Large intestine (tissue), 3 donors: Measurements from ENCODE around the gene ARRB1. TPM values are rescaled to one million over a fixed set of nuclear protein-coding genes. Genes with fewer than 3 reads are reported as not detected.

Source experiments
- DNase-seq, 2 donors: peaks; one replicate each; pipeline versions ENCODE4 v3.0.0 to v3.0.0-alpha.2; 2013
- H3K27ac ChIP-seq: one replicate; pipeline ENCODE4 v1.5.1; 2013; ENCODE audit warnings: low read length
- H3K27me3 ChIP-seq: 2 replicates; pipeline ENCODE4 v1.6.1; 2013; ENCODE audit warnings: low read length; ENCODE audit not compliant: control insufficient read depth, insufficient read depth
- H3K36me3 ChIP-seq: 2 replicates; pipeline ENCODE4 v1.6.1; 2013; ENCODE audit warnings: low read length; ENCODE audit not compliant: control insufficient read depth, insufficient read depth
- H3K4me1 ChIP-seq: one replicate; pipeline ENCODE4 v1.6.1; 2013; ENCODE audit warnings: low read length; ENCODE audit not compliant: control insufficient read depth, insufficient read depth
- H3K4me3 ChIP-seq: one replicate; pipeline ENCODE4 v1.5.1; 2013; ENCODE audit warnings: low read length
- H3K9me3 ChIP-seq: one replicate; pipeline ENCODE4 v1.6.1; 2013; ENCODE audit warnings: mild to moderate bottlenecking, low read depth, low read length, moderate library complexity; ENCODE audit not compliant: control insufficient read depth
- WGBS: methylation state at CpG from one replicate; pipeline ENCODE4 v1.1.5; 2013; ENCODE audit warnings: low lambda C conversion rate; ENCODE audit not compliant: insufficient coverage; 5-methylcytosine and 5-hydroxymethylcytosine counted together
- polyA plus RNA-seq: library from polyadenylated mRNA; unstranded; fragments of 120-200 nt; gene quantifications from one replicate; pipeline ENCODE4 v1.2.1, GENCODE V29; 2013

ARRB1 gene
- polyA plus RNA-seq, 1 donor, result 26.9 TPM

DNA sequence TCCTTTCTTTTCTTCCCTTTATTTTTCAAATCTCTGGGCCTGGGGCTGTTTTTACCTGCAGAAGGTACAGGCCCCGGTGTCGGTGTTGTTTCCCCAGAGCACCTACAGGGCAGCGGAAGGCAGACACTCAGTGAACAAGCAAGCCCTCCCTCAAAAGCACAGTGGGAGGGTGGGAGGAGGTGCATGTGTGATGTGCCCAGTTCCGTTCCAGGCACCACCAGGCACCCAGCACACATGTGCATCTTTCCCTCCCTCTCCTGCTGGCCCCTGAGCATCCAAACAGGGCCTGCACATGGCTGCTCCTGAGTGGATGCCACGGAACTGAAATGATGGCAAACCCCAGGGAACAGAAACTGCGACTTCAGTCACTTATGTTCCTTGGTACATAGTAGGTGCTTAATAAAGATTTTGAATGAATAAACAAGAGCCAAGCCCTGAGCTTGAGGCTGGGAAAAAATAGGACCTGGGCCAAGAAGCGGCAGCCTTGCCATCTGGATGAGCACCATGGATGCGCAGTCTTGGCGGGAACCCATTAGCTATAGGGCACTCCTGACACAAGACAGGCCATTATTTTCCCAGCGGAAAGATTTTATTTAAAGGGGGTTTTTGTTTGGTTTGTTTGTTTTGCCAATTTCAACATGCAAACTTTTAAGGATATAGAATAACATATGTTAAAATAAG lies 47.8 kb downstream of the ARRB1 start:
- WGBS, result 100% methylated on average over 1 of the region's 10 CpGs
- no peak overlapping the region for H3K27ac ChIP-seq
- H3K36me3 ChIP-seq, result peaks cover 5% of the 10 kb centered on the region
- H3K4me3 ChIP-seq, result no peak overlapping the region
- peaks cover 6% of the 10 kb centered on the region for H3K4me1 ChIP-seq
- no peaks in the 10 kb centered on the region for H3K27me3 ChIP-seq
- no peaks in the 10 kb centered on the region for H3K9me3 ChIP-seq
- no peak for DNase-seq

DNA sequence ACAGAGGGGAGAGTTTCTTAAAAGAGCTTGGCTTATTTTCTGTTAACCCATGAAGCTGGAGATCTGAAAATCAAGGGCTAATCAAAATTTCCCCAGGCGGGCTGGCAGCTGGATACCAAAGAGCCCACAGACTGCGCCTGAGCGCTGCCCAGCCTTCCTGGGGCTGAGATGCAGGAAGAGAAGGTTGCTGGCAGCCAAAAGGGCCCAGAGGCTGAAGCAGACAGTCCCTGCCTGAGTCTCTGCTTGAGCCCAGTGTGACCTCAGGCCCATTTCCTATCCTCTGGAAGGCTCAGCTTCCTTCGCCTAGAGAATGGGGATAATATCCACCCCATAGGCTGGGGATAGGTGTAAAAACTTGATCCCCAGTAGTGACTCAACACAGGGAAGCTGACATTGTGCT lies 49.1 kb downstream of the ARRB1 start:
- H3K27ac ChIP-seq, result no peak overlapping the region
- H3K36me3 ChIP-seq, result peaks cover 5% of the 10 kb centered on the region
- peaks cover 6% of the 10 kb centered on the region for H3K4me1 ChIP-seq
- WGBS, result no CpG with 5 or more reads among the region's 4 CpGs
- no peak overlapping the region for H3K4me3 ChIP-seq
- H3K27me3 ChIP-seq, result no peaks in the 10 kb centered on the region
- DNase-seq, result no peak
- no peaks in the 10 kb centered on the region for H3K9me3 ChIP-seq

DNA sequence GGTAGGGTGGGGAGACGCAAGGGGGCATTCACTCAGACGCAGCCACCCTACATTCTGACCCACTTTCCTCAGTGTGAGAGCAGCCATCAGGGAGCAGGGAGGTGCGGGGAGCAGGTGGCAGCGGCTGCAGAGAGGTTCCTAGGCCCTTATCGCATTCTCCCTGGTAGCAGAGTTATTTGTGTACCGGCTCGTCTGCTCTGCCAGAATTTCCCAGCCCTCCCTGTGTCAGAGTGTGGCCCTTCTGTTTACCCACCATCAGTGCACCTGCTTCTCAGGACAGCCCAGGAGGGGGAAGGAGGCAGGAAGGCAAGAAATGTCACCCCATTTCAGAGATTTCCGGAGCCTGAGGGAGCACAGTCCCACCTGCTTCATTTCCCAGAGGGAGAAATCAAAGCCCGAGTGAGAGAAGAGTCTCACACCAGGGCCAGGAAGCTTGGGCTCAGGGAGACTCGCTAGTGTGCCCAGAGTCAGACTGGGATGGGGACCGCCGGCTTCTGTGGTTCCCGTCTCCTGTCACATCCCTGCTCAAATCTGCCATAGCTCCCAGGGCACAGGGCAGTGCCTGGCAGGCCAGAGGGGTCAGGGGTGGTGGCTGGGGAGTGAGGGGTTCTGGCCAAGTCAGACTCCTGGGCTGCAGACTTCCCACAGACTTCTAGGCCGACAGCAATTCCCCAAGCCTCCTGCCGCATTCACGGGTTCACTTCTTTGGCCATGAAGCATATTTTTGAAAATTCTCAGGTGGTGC lies 49.7 kb downstream of the ARRB1 start:
- Histone ChIP-seq H3K27me3 (no peaks in the 10 kb centered on the region), H3K27ac (peak overlapping the region; percentile 29), H3K4me3 (no peak overlapping the region), H3K9me3 (no peaks in the 10 kb centered on the region), H3K4me1 (peaks cover 6% of the 10 kb centered on the region), H3K36me3 (peaks cover 2% of the 10 kb centered on the region)
- WGBS, result no CpG with 5 or more reads among the region's 16 CpGs
- DNase-seq, result peak in 1 of 2 donors; percentile 64

DNA sequence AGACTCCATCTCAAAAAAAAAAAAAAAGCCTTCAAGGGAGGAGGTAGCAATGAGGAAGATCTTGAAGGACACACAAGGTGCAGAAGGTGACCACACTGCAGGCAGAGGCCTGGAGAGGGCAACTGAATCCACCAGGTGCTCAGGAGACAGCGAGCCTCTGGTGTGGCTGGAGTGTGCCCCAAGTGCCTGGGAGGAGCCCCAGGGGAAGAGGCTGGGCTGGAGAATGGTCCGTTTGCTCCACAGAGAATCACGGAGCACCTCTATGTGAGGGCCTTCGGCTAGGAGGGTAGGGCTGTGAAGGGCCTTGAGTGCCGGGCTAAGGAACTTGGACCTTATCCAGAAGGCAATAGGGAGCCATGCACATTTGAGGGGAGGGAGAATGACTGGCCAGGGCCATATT lies 50.3 kb downstream of the ARRB1 start:
- Histone ChIP-seq H3K4me1 (peaks cover 6% of the 10 kb centered on the region), H3K4me3 (no peak overlapping the region), H3K27ac (peak overlapping the region; percentile 29), H3K36me3 (peaks cover 4% of the 10 kb centered on the region), H3K9me3 (no peaks in the 10 kb centered on the region), H3K27me3 (no peaks in the 10 kb centered on the region)
- peak in 1 of 2 donors; percentile 31 for DNase-seq
- no CpG with 5 or more reads among the region's 5 CpGs for WGBS

GRCh38 chr11:75298976-75299260 lies 52.5 kb downstream of the ARRB1 start:
- H3K4me3 ChIP-seq, result no peak overlapping the region
- peaks cover 8% of the 10 kb centered on the region for H3K36me3 ChIP-seq
- H3K27me3 ChIP-seq, result no peaks in the 10 kb centered on the region
- H3K9me3 ChIP-seq, result no peaks in the 10 kb centered on the region
- peaks cover 6% of the 10 kb centered on the region for H3K4me1 ChIP-seq
- H3K27ac ChIP-seq, result no peak overlapping the region
- DNase-seq, result no peak

DNA sequence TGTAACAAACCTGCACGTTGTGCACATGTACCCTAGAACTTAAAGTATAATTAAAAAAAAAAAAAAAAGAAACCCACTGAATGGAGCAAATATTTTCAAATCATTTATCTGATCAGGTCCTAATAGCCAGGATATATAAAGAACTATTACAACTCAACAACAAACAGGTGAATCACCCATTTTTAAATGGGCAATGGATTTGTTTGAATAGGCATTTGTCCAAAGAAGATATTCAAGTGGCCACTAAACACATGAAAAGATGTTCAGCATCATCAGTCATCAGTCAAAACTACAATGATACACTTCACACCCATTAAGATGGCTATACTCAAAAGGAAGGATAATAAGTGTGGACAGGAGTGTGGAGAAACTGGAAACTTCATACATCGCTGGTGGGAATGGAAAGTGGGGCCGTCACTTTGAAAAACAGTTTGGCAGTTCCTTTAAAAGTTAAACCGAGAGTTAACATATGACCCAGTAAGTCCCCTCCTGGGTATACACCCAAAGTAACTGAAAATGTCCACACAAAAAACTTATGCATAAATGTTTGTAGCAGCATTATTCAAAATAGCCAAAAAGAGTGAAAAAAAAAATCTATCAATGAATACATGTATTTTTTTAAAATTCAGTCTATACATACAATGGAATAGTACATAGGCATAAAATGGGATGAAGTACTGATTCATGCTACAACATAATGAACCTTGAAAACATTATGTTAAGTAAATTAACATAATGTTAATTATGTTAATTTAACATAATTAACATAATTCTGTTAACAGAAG lies 53.1 kb downstream of the ARRB1 start:
- 100% methylated on average over 1 of the region's 4 CpGs for WGBS
- Histone ChIP-seq H3K36me3 (peaks cover 10% of the 10 kb centered on the region), H3K27ac (no peak overlapping the region), H3K9me3 (no peaks in the 10 kb centered on the region), H3K4me3 (no peak overlapping the region), H3K4me1 (peaks cover 6% of the 10 kb centered on the region), H3K27me3 (no peaks in the 10 kb centered on the region)
- no peak for DNase-seq

DNA sequence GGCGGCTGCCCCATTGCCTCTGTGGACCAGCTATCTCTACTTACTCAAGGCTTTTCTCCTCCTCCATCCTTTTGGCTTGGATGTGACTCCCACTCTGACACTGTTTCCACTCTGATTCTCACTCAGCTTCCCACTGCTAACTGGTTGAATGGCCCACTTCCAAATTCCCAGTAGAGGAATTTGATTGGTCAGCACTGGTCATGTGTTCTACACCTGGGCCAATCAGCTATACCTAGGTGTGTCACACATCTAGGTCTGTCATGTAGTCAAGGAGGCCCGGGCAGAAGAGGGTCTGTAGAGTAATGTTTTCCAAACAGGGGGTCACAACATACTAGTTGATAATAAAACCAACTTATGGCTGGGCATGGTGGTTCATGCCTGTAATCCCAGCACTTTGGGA lies 57.6 kb downstream of the ARRB1 start:
- no CpG with 5 or more reads among the region's 2 CpGs for WGBS
- no peaks in the 10 kb centered on the region for H3K27me3 ChIP-seq
- H3K4me1 ChIP-seq, result no peaks in the 10 kb centered on the region
- H3K4me3 ChIP-seq, result no peak overlapping the region
- H3K27ac ChIP-seq, result no peak overlapping the region
- DNase-seq, result no peak
- H3K9me3 ChIP-seq, result no peaks in the 10 kb centered on the region
- peaks cover 28% of the 10 kb centered on the region for H3K36me3 ChIP-seq

GRCh38 chr11:75292943-75293342 lies 58.5 kb downstream of the ARRB1 start:
- no peak for DNase-seq
- Histone ChIP-seq H3K4me1 (no peaks in the 10 kb centered on the region), H3K27ac (no peak overlapping the region), H3K27me3 (no peaks in the 10 kb centered on the region), H3K4me3 (no peak overlapping the region), H3K36me3 (peaks cover 31% of the 10 kb centered on the region), H3K9me3 (no peaks in the 10 kb centered on the region)
- WGBS, result no CpG with 5 or more reads among the region's 3 CpGs

- H3K4me3 ChIP-seq, result no peak overlapping the region
- H3K27me3 ChIP-seq, result no peaks in the 10 kb centered on the region
- H3K4me1 ChIP-seq, result no peaks in the 10 kb centered on the region
- no peaks in the 10 kb centered on the region for H3K9me3 ChIP-seq
- no CpG with 5 or more reads among the region's 6 CpGs for WGBS
- H3K36me3 ChIP-seq, result peaks cover 41% of the 10 kb centered on the region
- no peak overlapping the region for H3K27ac ChIP-seq
- no peak for DNase-seq
These were observed 59.7 kb downstream of the ARRB1 start for GRCh38 chr11:75291741-75292140.

DNA sequence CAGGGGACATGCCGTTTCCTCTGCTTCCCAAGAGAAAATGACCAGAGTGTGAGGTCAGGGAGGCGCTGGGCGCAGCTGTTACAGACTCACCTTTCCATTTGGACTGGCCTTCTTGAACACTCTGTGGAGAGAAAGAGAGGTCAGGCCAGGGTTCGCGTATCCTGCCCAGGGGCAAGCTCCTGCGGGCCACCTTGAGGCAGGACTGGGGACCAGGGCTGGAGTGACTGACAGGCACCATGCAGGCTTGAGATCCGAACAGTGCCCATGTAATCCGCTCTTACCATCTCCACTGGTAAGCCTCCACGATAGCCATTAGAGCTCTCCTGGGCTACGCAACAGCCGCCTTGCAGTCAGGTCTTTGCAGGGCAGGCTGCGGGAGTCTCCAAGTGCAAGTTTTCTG lies 61.5 kb downstream of the ARRB1 start:
- Histone ChIP-seq H3K27ac (no peak overlapping the region), H3K4me3 (no peak overlapping the region), H3K4me1 (no peaks in the 10 kb centered on the region), H3K27me3 (no peaks in the 10 kb centered on the region), H3K9me3 (no peaks in the 10 kb centered on the region), H3K36me3 (peaks cover 49% of the 10 kb centered on the region)
- WGBS, result no CpG with 5 or more reads among the region's 12 CpGs
- DNase-seq, result no peak
